ENCODE data around the gene CSNK1E.

CSNK1E gene

DNA sequence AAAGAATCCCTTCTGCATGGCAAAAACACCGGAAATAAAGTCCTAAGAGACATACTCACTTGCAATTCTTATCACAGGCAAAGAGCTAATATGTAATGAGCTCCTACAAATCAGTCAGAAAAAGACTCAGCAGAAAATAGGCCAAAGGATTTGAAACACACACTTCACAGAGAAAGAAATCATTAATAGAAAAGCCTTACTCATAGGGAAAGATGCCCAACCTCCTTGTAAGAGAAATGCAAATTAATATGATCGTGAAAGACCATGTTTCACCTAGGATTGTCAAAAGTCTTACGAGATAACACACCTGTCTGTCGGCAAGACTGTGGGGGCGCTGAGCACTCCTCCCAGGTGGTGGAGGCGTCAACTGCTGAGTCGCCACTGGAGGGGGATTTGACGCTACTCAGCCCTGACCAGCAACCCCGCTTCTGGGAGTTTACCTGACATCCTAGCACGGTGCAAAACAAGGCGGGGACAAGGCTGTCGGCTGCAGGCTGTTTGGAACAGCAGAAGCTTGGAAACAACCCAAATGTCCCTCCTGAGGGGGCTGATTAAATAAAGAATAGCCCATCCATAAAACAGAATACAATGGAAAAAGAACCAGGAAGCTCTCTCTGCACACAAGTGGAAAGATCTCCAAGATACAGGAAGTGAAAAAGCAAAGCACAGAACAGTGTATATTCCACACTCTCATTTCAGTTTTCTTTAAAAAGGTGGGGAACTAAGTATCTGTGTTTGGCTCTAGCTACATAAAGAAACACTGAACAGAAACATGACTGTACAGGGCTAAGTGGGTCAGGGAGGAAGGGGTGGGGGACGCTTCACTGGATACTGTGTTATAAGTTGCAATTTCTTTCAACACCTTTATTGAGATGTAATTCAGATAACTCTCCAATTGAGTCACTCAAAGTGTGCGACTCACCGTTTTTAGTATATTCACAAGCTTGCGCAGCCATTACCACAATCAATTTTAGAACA, 11.5 kb downstream of the CSNK1E start:
- CTCF ChIA-PET, result interaction anchor here (1.0 kb wide), 1 partner anchor 10 kb away, joined by 6 read pairs; no protein-coding TSS in a partner anchor
- DNase-seq (ENCODE audit: low spot score), result no peak
- no peak for TF ChIP-seq CTCF (conservative IDR thresholded peaks at IDR 0.05; ENCODE audit: low read depth)
- POLR2A ChIA-PET (ENCODE audit: low non-redundant PET), result no interaction called here
- peak overlapping the region; percentile 100 for H3K27ac ChIP-seq

DNA sequence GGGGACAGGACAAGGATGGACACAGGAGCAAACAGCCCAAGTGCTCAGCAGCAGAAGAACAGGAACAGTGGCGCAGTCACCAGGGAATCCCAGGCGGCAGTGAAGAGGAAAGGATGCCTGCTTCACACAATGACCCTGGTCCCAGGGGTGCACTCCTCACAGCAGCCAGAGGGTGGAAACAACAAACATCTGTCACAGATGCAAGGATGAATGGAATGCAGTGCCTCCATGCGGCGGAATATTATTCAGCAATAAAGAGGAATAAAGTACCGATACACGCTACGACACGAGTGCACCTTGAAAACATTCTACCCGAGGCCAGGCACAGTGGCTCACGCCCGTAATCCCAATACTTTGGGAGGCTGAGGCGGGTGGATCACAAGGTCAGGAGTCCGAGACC, 12.7 kb downstream of the CSNK1E start:
- no peak for DNase-seq (ENCODE audit: low spot score)
- ChIA-PET CTCF (no interaction called here), POLR2A (ENCODE audit: low non-redundant PET) (interaction anchor here (0.6 kb wide), 1 partner anchor 10 kb away, joined by 3 read pairs; no protein-coding TSS in a partner anchor)
- H3K27ac ChIP-seq, result peak overlapping the region; percentile 98
- no peak for TF ChIP-seq CTCF (conservative IDR thresholded peaks at IDR 0.05; ENCODE audit: low read depth)

DNA sequence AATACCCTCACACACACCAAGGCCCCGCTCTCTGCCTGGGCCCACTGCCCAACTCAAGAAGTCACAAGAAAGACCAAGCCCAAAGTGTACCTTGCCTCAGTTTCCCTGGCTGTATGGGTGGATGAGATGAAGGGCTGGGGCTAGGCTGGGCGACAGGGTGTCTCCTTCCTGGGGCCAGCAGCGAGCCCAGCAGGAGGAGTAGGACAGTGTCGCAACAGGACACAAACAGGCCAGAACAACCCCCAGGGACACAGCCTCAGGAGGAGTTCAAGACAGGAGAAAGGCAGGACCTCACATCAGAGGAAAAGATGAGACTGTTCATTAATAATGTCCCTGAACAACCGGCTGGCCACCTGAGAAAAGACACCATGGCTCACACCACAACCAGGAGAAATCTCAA, 13.3 kb downstream of the CSNK1E start:
- DNase-seq (ENCODE audit: low spot score), result no peak
- ChIA-PET POLR2A (ENCODE audit: low non-redundant PET) (no interaction called here), CTCF (no interaction called here)
- TF ChIP-seq CTCF (conservative IDR thresholded peaks at IDR 0.05; ENCODE audit: low read depth), result no peak
- H3K27ac ChIP-seq, result peak overlapping the region; percentile 98

- ChIA-PET POLR2A (ENCODE audit: low non-redundant PET) (no interaction called here), CTCF (no interaction called here)
- peak overlapping the region; percentile 98 for H3K27ac ChIP-seq
- no peak for TF ChIP-seq CTCF (conservative IDR thresholded peaks at IDR 0.05; ENCODE audit: low read depth)
- DNase-seq (ENCODE audit: low spot score), result no peak
Observed at GRCh38 chr22:38302906-38303305, 14.3 kb downstream of the CSNK1E start.

- DNase-seq (ENCODE audit: low spot score), result no peak
- POLR2A ChIA-PET (ENCODE audit: low non-redundant PET), result no interaction called here
- CTCF ChIA-PET, result no interaction called here
- H3K27ac ChIP-seq, result peak overlapping the region; percentile 98
- no peak for TF ChIP-seq CTCF (conservative IDR thresholded peaks at IDR 0.05; ENCODE audit: low read depth)
Observed at GRCh38 chr22:38300946-38301345, 16.3 kb downstream of the CSNK1E start.

- H3K27ac ChIP-seq, result peak overlapping the region; percentile 98
- ChIA-PET CTCF (no interaction called here), POLR2A (ENCODE audit: low non-redundant PET) (no interaction called here)
- no peak for TF ChIP-seq CTCF (conservative IDR thresholded peaks at IDR 0.05; ENCODE audit: low read depth)
- no peak for DNase-seq (ENCODE audit: low spot score)
Observed at GRCh38 chr22:38300197-38300945, 16.9 kb downstream of the CSNK1E start.
